Astrocyte of the spinal cord (primary cell): ENCODE data around the gene CACFD1.
"Not testable (repeated sequence)": the region's sequence is repeated elsewhere in the genome, so short reads cannot be mapped to it uniquely, and the experiment has no call there.

ENCODE experiments used
- DNase-seq: peaks from one replicate; pipeline ENCODE4 v3.0.0; 2011; ENCODE audit warnings: low read depth, low spot score
- H3K4me3 ChIP-seq: 2 replicates; pipeline ENCODE4 v1.5.1; 2011; ENCODE audit warnings: low read depth, mild to moderate bottlenecking, low read length, moderate library complexity
- CTCF ChIP-seq: IDR thresholded peaks from 2 replicates; pipeline ENCODE4 v1.5.1; 2012; ENCODE audit warnings: low read depth, mild to moderate bottlenecking, low read length, inconsistent platforms
- in situ Hi-C: cut with HindIII; loops from 2 replicates; pipeline ENCODE4 v1.10.0; 2017; ENCODE audit warnings: low sequenced_read_pairs

CACFD1 gene

GRCh38 chr9:133443982-133444381 is 15.8 kb upstream of the CACFD1 start:
- no peak for DNase-seq
- H3K4me3 ChIP-seq: no peak overlapping the region
- in situ Hi-C loops: no loop called here
- no peak for TF ChIP-seq CTCF

DNA sequence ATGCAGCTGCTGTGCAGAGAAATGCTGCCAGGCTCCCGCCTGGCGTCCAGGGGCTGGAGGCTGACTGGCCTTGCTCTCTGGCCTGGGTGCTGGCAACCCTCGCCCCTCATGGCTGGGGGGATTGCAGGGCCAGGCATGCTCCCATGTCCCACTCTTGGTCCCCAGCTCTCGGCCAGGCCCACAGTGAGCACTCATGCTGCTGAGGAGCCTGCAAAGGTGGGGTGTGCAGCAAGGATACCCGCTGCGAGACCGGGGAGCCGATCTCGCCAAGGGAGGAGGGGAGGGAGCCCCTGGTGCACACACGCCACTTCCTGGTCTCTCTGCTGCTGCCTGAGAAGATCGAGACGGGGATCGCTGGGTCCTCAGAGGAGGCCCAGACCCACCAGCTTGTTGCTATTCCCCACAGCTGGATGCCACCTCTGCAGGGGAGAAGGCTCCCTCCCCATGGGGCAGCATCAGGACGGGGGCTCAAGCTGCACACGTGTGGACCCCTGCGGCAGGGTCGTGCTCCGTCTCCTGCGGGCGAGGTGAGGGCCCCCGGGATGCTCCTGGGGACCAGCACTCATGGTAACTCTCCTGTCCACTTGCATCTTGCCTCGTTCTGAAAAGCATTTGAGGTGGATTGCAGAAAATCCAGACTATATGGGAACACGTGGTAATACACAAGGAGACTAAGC is 14.3 kb upstream of the CACFD1 start:
- no peak for DNase-seq
- H3K4me3 ChIP-seq: no peak overlapping the region
- TF ChIP-seq CTCF: no peak
- in situ Hi-C loops: no loop called here

DNA sequence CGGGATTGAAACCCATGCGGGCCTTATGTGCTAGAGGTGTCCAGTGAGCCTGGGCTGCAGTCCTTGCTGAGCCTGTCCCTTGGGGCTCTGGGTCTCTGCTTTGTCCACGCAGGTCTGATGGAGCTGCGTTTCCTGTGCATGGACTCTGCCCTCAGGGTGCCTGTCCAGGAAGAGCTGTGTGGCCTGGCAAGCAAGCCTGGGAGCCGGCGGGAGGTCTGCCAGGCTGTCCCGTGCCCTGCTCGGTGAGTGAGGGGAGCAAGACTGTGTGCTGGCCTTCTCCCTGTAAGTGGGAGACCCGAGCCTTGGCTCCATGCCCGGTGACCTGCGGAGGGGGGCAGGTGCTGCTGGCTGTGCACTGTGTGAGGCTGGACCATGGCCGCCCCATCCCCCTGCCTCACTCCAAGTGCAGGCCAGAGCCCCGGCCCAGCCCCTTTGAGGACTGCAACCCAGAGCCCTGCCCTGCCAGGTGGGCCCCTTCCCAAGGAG is 11.2 kb upstream of the CACFD1 start:
- in situ Hi-C loops: no loop called here
- no peak overlapping the region for H3K4me3 ChIP-seq
- no peak for TF ChIP-seq CTCF
- DNase-seq: no peak

DNA sequence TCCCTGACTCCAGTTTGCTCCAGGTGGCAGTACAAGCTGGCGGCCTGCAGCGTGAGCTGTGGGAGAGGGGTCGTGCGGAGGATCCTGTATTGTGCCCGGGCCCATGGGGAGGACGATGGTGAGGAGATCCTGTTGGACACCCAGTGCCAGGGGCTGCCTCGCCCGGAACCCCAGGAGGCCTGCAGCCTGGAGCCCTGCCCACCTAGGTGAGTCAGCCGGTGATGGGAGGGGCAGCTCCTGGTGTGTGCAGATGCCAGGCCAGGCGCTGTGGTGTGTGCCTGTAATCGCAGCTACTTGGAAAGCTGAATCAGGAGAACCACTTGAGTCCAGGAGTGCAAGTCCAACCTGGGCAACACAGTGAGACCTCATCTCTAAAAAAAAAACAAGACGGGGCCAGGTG is 10.0 kb upstream of the CACFD1 start:
- in situ Hi-C loops: no loop called here
- H3K4me3 ChIP-seq: no peak overlapping the region
- no peak for DNase-seq
- no peak for TF ChIP-seq CTCF

DNA sequence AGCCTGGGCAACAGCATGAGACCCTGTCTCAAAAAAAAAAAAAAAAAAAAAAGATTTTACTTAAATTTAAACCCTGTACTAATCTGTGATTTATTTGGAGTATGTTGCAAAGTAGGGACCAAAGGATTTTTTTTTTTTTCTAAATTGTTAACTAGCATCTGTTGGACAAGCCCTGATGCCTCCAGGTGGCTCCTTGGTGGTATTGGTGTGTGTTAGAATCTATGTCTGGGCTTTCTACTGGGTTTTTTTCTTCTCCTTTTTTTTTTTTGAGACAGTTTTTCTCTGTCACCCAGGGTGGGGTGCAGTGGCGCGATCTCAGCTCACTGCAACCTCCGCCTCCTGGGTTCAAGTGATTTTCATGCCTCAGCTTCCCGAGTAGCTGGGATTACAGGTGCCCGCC is 7.9 kb upstream of the CACFD1 start:
- DNase-seq, in situ Hi-C loops, H3K4me3 ChIP-seq: not testable (repeated sequence)

DNA sequence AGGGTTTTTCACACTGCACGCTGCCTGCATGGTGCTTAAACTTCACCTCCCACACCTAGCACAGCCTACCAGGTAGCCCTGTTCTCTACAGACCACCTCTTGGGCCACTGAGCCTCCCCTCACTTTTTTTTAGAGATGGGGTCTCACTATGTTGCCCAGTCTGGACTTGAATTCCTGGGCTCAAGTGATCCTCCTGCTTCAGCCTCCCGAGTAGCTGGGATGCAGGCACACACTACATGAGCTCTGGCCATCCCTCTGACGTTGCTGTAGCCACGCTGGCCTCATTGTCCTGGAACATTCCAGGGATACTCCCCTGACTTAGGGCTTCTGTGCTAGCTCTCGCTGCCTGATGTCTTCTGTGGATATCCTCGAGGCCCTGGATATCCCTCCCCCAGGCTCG is 7.2 kb upstream of the CACFD1 start:
- H3K4me3 ChIP-seq: no peak overlapping the region
- DNase-seq: no peak
- in situ Hi-C loops: no loop called here
- TF ChIP-seq CTCF: no peak

DNA sequence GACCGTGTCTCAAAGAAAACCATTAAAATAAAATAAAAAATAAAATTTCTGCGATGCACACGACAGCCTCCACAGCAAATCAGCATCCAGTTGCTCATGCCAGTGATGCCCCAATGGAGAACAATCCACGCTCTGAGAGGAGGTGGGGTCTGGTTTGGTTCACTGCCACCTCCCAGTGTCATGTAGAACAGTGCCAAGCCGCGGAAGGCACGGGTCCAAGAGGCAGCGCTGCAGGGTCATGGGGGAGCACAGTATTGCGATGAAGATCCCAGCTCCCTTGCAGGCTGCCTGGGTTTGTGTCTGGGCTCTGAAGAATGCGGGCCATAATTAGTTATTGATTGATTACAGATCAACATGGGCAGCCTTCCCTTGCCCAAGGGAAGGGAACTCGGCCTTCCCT is 6.1 kb upstream of the CACFD1 start:
- TF ChIP-seq CTCF: no peak
- H3K4me3 ChIP-seq: no peak overlapping the region
- in situ Hi-C loops: no loop called here
- DNase-seq: no peak
